HG03108 (cell line): ENCODE measurements around the gene RGL2.

ENCODE experiments used
- ATAC-seq: cut with Tn5 transposase; IDR thresholded peaks from one replicate; pipeline ENCODE4 v1.9.1; 2021; ENCODE audit warnings: moderate library complexity; ENCODE audit not compliant: unreplicated experiment

The RGL2 gene

GRCh38 chr6:33241968-33242367 lies 56.8 kb downstream of the RGL2 start:
- ATAC-seq: no peak
